HEK293T (cell line): Measurements from ENCODE around the gene DDX18.
"Not testable (repeated sequence)": the region's sequence is repeated elsewhere in the genome, so short reads cannot be mapped to it uniquely, and the experiment has no call there.

ENCODE experiments used
- ARNT ChIP-seq: fragments of 450-650 bp; IDR thresholded peaks from 2 replicates; pipeline ENCODE4 v1.6.1; 2017; ENCODE audit warnings: mild to moderate bottlenecking
- CTBP1 ChIP-seq: fragments of 450-650 bp; IDR thresholded peaks from 2 replicates; pipeline ENCODE4 v1.6.1; 2016; ENCODE audit warnings: borderline replicate concordance
- ELF4 ChIP-seq: fragments of 450-650 bp; IDR thresholded peaks from 2 replicates; pipeline ENCODE4 v1.6.1; 2017; ENCODE audit warnings: antibody characterized with exemption
- FOXM1 ChIP-seq: fragments of 450-650 bp; IDR thresholded peaks from 2 replicates; pipeline ENCODE4 v1.6.1; 2017; ENCODE audit warnings: mild to moderate bottlenecking, borderline replicate concordance
- HDGF ChIP-seq: fragments of 450-650 bp; IDR thresholded peaks from 2 replicates; pipeline ENCODE4 v1.6.1; 2017; ENCODE audit warnings: antibody characterized with exemption, borderline replicate concordance
- NFRKB ChIP-seq: fragments of 450-650 bp; IDR thresholded peaks from 2 replicates; pipeline ENCODE4 v1.6.1; 2016; ENCODE audit warnings: mild to moderate bottlenecking, moderate library complexity
- PKNOX1 ChIP-seq: fragments of 450-650 bp; IDR thresholded peaks from 2 replicates; pipeline ENCODE4 v1.6.1; 2016
- SP1 ChIP-seq: fragments of 450-650 bp; IDR thresholded peaks from 2 replicates; pipeline ENCODE4 v1.6.1; 2017
- SUZ12 ChIP-seq: fragments of 450-650 bp; IDR thresholded peaks from 2 replicates; pipeline ENCODE4 v1.6.1; 2016; ENCODE audit warnings: mild to moderate bottlenecking
- TARDBP ChIP-seq: fragments of 450-650 bp; IDR thresholded peaks from 2 replicates; pipeline ENCODE4 v1.6.1; 2016
- ZNF384 ChIP-seq: fragments of 450-650 bp; IDR thresholded peaks from 2 replicates; pipeline ENCODE4 v1.6.1; 2016

GRCh38 chr2:117803644-117804325, 10.7 kb upstream of the DDX18 start:
- not testable (repeated sequence) for TF ChIP-seq HDGF, PKNOX1, TARDBP, FOXM1, SUZ12, ARNT, SP1, CTBP1, ZNF384, ELF4, NFRKB
